Esophagus muscularis mucosa (tissue), 4 donors: ENCODE data around the gene PCDH15. TPM values are rescaled to one million over a fixed set of nuclear protein-coding genes. Genes with fewer than 3 reads are reported as not detected.

Experiments
- DNase-seq: peaks from one replicate; pipeline ENCODE4 v3.0.0-alpha.2; 2017; ENCODE audit errors: extremely low spot score
- H3K27ac ChIP-seq, 4 donors: fragments of 200-600 bp; sonication (generic); replicated peaks in 1 of 4; 1 replicate in 3 of 4; 2 replicates in 1 of 4; pipeline ENCODE4 v1.5.1; 2016 to 2019; ENCODE audit warnings: mild to moderate bottlenecking in 1 of 4
- H3K27me3 ChIP-seq, 4 donors: fragments of 200-600 bp; sonication (generic); one replicate each; pipeline versions ENCODE4 v1.5.1 to v1.6.0; 2016 to 2019
- H3K36me3 ChIP-seq, 4 donors: fragments of 200-600 bp; sonication (generic); one replicate each; pipeline ENCODE4 v1.5.1; 2016 to 2019
- H3K4me1 ChIP-seq, 4 donors: fragments of 200-600 bp; sonication (generic); one replicate each; pipeline ENCODE4 v1.5.1; 2016 to 2019
- H3K4me3 ChIP-seq, 4 donors: fragments of 200-600 bp; sonication (generic); 1 replicate in 2 of 4; 2 replicates in 2 of 4; pipeline ENCODE4 v1.5.1; 2016 to 2019; ENCODE audit warnings: mild to moderate bottlenecking in 4 of 4, moderate library complexity in 1 of 4
- H3K9me3 ChIP-seq, 4 donors: fragments of 200-600 bp; sonication (generic); 1 replicate in 3 of 4; 2 replicates in 1 of 4; pipeline ENCODE4 v1.5.1; 2016 to 2019
- EP300 ChIP-seq: sonication (generic); formaldehyde crosslinking; IDR thresholded peaks from one replicate; pipeline ENCODE4 v1.6.1; 2017; ENCODE audit warnings: antibody characterized with exemption
- POLR2A ChIP-seq: fragments of 450-650 bp; IDR thresholded peaks from one replicate; pipeline ENCODE4 v1.6.1; 2017; ENCODE audit warnings: antibody characterized with exemption, moderate library complexity, mild to moderate bottlenecking, low read depth
- POLR2AphosphoS5 ChIP-seq, 2 donors: sonication (generic); formaldehyde crosslinking; IDR thresholded peaks; one replicate each; pipeline ENCODE4 v1.6.1; 2017; ENCODE audit warnings: antibody characterized with exemption in 2 of 2
- WGBS: methylation state at CpG from one replicate; pipeline ENCODE4 v1.1.5; 2018; 5-methylcytosine and 5-hydroxymethylcytosine counted together
- intact Hi-C: fragments of 100-400 bp; cut with DNase I; formaldehyde crosslinking; loops from one replicate; pipeline ENCODE4 v1.15.1; 2023
- total RNA-seq, 4 donors: library from RNA; depleted of rRNA; stranded (reverse); fragments of >200 nt; gene quantifications; one replicate each; pipeline versions ENCODE4 v1.1.0 to v1.2.1, GENCODE V29; 2016
- TF ChIP-seq, protein P1 (sequence below), 3 experiments: fragments of 200-600 bp in 2 of 3; fragments of 450-650 bp in 1 of 3; sonication (generic) in 2 of 3; IDR thresholded peaks; one replicate each; pipeline ENCODE4 v1.5.1; 2017 to 2019; ENCODE audit warnings: antibody characterized with exemption in 3 of 3, mild to moderate bottlenecking in 2 of 3, moderate library complexity in 1 of 3

PCDH15 gene
- total RNA-seq, 4 donors from 2014 or later: 0.13 to 0.50 TPM; not detected in 2

DNA sequence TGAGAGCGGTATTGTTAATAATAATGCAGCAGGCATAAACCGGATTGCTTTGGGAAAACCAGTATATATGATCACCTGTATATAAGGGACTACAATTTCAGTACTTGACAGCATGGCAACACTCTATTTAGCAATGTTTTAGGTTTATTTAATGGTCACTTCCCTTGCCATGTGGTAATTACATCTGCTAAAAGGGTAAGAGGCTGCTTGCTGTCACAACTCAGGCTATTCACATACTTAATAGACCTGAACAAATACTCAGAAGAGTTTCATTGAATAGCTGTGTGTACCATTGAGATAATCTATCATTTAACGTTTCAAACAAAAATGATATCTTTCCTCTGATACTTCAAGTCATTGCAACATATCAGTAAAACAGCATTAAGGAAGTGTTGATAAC lies 90.1 kb downstream of the PCDH15 start:
- Histone ChIP-seq H3K4me3 (no peak overlapping the region), H3K27ac (no peak overlapping the region), H3K27me3 (no peaks in the 10 kb centered on the region), H3K4me1 (no peaks in the 10 kb centered on the region), H3K36me3 (no peaks in the 10 kb centered on the region), H3K9me3 (no peaks in the 10 kb centered on the region)
- no peak for TF ChIP-seq POLR2A
- TF ChIP-seq POLR2AphosphoS5 (IDR thresholded peaks at IDR 0.05): no peak
- TF ChIP-seq EP300: no peak
- TF ChIP-seq, protein P1, sequence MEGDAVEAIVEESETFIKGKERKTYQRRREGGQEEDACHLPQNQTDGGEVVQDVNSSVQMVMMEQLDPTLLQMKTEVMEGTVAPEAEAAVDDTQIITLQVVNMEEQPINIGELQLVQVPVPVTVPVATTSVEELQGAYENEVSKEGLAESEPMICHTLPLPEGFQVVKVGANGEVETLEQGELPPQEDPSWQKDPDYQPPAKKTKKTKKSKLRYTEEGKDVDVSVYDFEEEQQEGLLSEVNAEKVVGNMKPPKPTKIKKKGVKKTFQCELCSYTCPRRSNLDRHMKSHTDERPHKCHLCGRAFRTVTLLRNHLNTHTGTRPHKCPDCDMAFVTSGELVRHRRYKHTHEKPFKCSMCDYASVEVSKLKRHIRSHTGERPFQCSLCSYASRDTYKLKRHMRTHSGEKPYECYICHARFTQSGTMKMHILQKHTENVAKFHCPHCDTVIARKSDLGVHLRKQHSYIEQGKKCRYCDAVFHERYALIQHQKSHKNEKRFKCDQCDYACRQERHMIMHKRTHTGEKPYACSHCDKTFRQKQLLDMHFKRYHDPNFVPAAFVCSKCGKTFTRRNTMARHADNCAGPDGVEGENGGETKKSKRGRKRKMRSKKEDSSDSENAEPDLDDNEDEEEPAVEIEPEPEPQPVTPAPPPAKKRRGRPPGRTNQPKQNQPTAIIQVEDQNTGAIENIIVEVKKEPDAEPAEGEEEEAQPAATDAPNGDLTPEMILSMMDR (IDR thresholded peaks at IDR 0.05): no peak
- 86% methylated on average over 3 of the region's 3 CpGs for WGBS
- no peak for DNase-seq
- intact Hi-C loops: no loop called here

DNA sequence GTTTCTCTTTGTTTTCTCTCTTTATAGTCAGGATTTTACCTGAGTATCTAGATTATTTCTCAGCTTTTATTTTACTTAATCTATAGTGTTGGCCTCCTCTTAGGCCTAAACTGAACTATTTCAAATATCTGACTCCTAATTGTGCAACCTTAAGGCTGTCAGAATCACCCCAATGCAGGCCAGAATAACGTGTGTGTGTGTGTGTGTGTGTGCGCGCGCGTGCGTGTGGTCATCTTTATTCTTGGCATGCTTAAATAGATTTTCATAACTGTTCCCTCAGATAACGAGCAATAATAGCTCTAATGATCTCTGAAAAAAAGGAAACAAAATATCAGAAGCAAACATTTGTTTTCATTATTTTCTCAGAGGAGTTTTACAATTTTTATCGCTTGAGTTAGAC lies 92.4 kb downstream of the PCDH15 start:
- peaks cover 0 to 2% (median 0%) of the 10 kb centered on the region in 4 donors for H3K9me3 ChIP-seq
- no peak for DNase-seq
- no peak overlapping the region for H3K27ac ChIP-seq
- H3K36me3 ChIP-seq: no peaks in the 10 kb centered on the region
- TF ChIP-seq POLR2A (no peak), EP300 (no peak), POLR2AphosphoS5 (IDR thresholded peaks at IDR 0.05) (no peak)
- TF ChIP-seq, protein P1 (IDR thresholded peaks at IDR 0.05): no peak
- no peaks in the 10 kb centered on the region for H3K27me3 ChIP-seq
- WGBS: 76% methylated on average over 8 of the region's 8 CpGs
- H3K4me1 ChIP-seq: no peaks in the 10 kb centered on the region
- H3K4me3 ChIP-seq: no peak overlapping the region
- intact Hi-C loops: no loop called here

DNA sequence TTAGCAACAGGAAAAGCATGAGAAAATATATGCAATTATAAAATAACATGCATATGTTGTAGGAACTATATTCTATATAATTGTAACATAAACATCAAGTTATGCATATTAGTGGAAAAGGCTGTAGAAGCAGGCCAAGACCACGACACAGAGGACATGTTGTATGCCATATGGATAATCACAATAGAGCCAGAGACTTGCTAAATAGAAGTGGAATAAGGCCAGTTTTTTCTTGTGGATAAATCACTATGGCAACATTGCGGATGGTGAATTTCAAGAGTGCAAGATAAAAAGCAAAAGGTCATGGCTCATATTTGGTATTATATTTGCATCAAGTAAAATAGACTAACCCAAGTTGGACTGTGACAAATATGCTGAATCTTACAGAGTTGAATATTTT lies 93.0 kb downstream of the PCDH15 start:
- TF ChIP-seq POLR2A (no peak), EP300 (no peak), POLR2AphosphoS5 (IDR thresholded peaks at IDR 0.05) (no peak)
- TF ChIP-seq, protein P1 (IDR thresholded peaks at IDR 0.05): no peak
- Histone ChIP-seq H3K4me3 (no peak overlapping the region), H3K27me3 (no peaks in the 10 kb centered on the region), H3K4me1 (no peaks in the 10 kb centered on the region), H3K9me3 (peaks cover 0 to 8% (median 0%) of the 10 kb centered on the region in 4 donors), H3K27ac (no peak overlapping the region), H3K36me3 (no peaks in the 10 kb centered on the region)
- no peak for DNase-seq
- intact Hi-C loops: no loop called here
- 61% methylated on average over 2 of the region's 2 CpGs for whole genome bisulfite sequencing

- TF ChIP-seq POLR2AphosphoS5 (IDR thresholded peaks at IDR 0.05) (no peak), POLR2A (no peak), EP300 (no peak)
- TF ChIP-seq, protein P1 (IDR thresholded peaks at IDR 0.05): no peak
- no peaks in the 10 kb centered on the region for H3K27me3 ChIP-seq
- no peak overlapping the region for H3K4me3 ChIP-seq
- no peak overlapping the region for H3K27ac ChIP-seq
- H3K9me3 ChIP-seq: peaks cover 0 to 9% (median 0%) of the 10 kb centered on the region in 4 donors
- DNase-seq: no peak
- no peaks in the 10 kb centered on the region for H3K36me3 ChIP-seq
- intact Hi-C loops: no loop called here
- 85% methylated on average over 3 of the region's 3 CpGs for WGBS
- H3K4me1 ChIP-seq: no peaks in the 10 kb centered on the region
Measured at GRCh38 chr10:54702583-54703485, 98.2 kb downstream of the PCDH15 start.
